Esophagus squamous epithelium (tissue), 5 donors: ENCODE results near the gene DNAAF5. TPM values are rescaled to one million over a fixed set of nuclear protein-coding genes. Genes with fewer than 3 reads are reported as not detected.
A peak's percentile ranks its signal among the peaks of the same experiment; 100 is the strongest.

Source experiments
- DNase-seq: peaks from one replicate; lab custom pipeline; 2025; lab: John Stamatoyannopoulos, UW
- H3K27ac ChIP-seq, 4 donors: fragments of 200-600 bp; sonication (generic); one replicate each; pipeline ENCODE4 v1.5.1; 2016 to 2019; ENCODE audit warnings: mild to moderate bottlenecking in 1 of 4
- H3K27me3 ChIP-seq, 4 donors: fragments of 200-600 bp; sonication (generic); 1 replicate in 3 of 4; 2 replicates in 1 of 4; pipeline versions ENCODE4 v1.5.1 to v1.6.0; 2017 to 2021; ENCODE audit warnings: antibody characterized with exemption in 1 of 4
- H3K36me3 ChIP-seq, 3 donors: fragments of 200-600 bp; sonication (generic); one replicate each; pipeline ENCODE4 v1.5.1; 2016 to 2019
- H3K4me1 ChIP-seq, 3 donors: fragments of 200-600 bp; sonication (generic); one replicate each; pipeline ENCODE4 v1.5.1; 2017 to 2019
- H3K4me3 ChIP-seq, 4 donors: fragments of 200-600 bp; sonication (generic); 1 replicate in 3 of 4; 2 replicates in 1 of 4; pipeline ENCODE4 v1.5.1; 2016 to 2019; ENCODE audit warnings: mild to moderate bottlenecking in 2 of 4, moderate library complexity in 1 of 4
- H3K9me3 ChIP-seq, 3 donors: fragments of 200-600 bp; sonication (generic); one replicate each; pipeline ENCODE4 v1.5.1; 2016 to 2019
- POLR2A ChIP-seq, 4 donors: fragments of 450-650 bp; IDR thresholded peaks; one replicate each; pipeline ENCODE4 v1.6.1; 2017; ENCODE audit warnings: antibody characterized with exemption in 4 of 4, mild to moderate bottlenecking in 4 of 4, moderate library complexity in 3 of 4
- WGBS, 2 donors: methylation state at CpG; one replicate each; pipeline ENCODE4 v1.1.5; 2018; 5-methylcytosine and 5-hydroxymethylcytosine counted together
- intact Hi-C: fragments of 100-400 bp; cut with DNase I; formaldehyde crosslinking; loops from one replicate; pipeline ENCODE4 v1.15.0; 2022
- total RNA-seq, 4 donors: library from RNA; depleted of rRNA; stranded (reverse); fragments of >200 nt; gene quantifications; one replicate each; pipeline ENCODE4 v1.1.0, GENCODE V29; 2016
- TF ChIP-seq, protein P1 (sequence below), 6 experiments: fragments of 450-650 bp in 4 of 6; fragments of 200-600 bp in 2 of 6; sonication (generic) in 2 of 6; IDR thresholded peaks; one replicate each; pipeline ENCODE4 v1.5.1; 2016 to 2019; ENCODE audit warnings: antibody characterized with exemption in 6 of 6, mild to moderate bottlenecking in 4 of 6, moderate library complexity in 4 of 6
- donor health status: DM: yes; HTN: yes; CAD: no.

The DNAAF5 gene
- total RNA-seq = 10 to 100 TPM; 23.7 to 30.1 (median 28.2) TPM

DNA sequence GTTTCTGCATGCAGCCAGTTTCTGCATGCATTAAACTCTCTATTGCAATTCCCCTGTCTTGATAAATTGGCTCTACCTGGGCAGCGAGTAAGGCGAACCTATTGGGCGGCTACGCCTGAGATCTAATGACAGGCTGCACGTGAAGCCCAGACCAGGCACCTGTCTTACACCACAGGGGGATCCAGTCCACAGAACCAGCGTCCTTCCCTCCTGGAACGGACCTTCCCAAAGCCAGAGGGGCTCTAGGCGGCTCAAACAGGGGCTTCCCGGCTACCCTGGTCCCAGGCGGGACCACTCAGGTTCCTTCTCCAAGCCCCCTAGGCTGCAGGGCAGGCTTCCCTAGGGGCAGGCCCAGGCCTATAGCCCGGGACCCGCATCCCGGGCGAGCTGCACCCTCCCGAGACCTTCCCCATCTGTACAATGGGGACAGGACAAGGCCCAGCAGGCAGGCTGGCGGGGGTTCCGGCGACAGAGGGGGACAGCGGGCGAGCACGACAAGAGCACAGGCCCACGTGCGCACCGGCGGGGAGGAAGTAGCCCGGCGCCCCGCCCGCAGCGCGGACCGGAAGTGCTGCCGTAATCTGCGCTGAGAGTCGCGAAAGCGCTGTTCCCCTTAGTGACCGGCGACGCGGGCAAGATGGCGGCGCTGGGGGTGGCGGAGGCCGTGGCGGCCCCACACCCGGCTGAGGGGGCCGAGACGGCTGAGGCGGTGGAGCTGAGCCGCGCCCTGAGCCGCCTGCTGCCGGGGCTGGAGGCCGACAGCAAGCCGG, at the start of gene DNAAF5:
TSS of gene DNAAF5 (plus strand) at position 616 of the 770 bp plus-strand sequence. CDS start at position 638, 22 bp downstream.
- intact Hi-C loops = no loop called here

DNA sequence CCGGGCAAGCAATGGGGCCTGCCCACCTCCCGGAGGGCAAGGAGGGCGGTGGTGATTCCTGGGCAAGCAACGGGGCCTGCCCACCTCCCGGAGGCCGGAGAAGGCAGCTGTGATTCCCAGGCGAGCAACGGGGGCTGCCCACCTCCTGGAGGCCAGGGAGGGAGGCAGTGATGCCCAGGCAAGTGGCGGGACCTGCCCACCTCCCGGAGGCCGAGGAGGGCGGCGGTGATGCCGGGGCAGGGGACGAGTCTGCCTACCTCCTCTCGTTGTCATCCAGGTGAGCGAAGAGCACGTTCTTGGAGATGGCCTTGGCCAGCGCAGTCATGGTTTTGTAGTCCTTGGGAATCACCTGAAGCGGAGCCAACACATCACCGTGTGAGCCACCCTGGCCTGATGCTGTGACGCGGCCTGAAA, 49.5 kb upstream of the DNAAF5 start:
- no peaks in the 10 kb centered on the region for H3K4me1 ChIP-seq
- H3K9me3 ChIP-seq = no peaks in the 10 kb centered on the region
- H3K36me3 ChIP-seq = peaks cover 0 to 53% (median 0%) of the 10 kb centered on the region in 3 donors
- intact Hi-C loops = no loop called here
- no peak overlapping the region for H3K4me3 ChIP-seq
- no peaks in the 10 kb centered on the region for H3K27me3 ChIP-seq
- DNase-seq = no peak
- 95 to 96% methylated on average over 10 to 16 of the region's 23 CpGs for WGBS, 2 donors
- no peak overlapping the region for H3K27ac ChIP-seq
- TF ChIP-seq POLR2A (IDR thresholded peaks at IDR 0.05) = no peak
- TF ChIP-seq, protein P1, sequence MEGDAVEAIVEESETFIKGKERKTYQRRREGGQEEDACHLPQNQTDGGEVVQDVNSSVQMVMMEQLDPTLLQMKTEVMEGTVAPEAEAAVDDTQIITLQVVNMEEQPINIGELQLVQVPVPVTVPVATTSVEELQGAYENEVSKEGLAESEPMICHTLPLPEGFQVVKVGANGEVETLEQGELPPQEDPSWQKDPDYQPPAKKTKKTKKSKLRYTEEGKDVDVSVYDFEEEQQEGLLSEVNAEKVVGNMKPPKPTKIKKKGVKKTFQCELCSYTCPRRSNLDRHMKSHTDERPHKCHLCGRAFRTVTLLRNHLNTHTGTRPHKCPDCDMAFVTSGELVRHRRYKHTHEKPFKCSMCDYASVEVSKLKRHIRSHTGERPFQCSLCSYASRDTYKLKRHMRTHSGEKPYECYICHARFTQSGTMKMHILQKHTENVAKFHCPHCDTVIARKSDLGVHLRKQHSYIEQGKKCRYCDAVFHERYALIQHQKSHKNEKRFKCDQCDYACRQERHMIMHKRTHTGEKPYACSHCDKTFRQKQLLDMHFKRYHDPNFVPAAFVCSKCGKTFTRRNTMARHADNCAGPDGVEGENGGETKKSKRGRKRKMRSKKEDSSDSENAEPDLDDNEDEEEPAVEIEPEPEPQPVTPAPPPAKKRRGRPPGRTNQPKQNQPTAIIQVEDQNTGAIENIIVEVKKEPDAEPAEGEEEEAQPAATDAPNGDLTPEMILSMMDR (IDR thresholded peaks at IDR 0.05) = no peak

More for the DNA sequence above, at the start of gene DNAAF5:
- H3K36me3 ChIP-seq = peaks cover 0 to 35% (median 6%) of the 10 kb centered on the region in 3 donors
- TF ChIP-seq POLR2A (IDR thresholded peaks at IDR 0.05) = peak in 2 of 4 donors; percentile 15 to 24
- TF ChIP-seq, protein P1 (IDR thresholded peaks at IDR 0.05) = peak in 2 of 6 experiments; percentile 1 to 6
- H3K4me3 ChIP-seq = peak within 1 kb of the TSS; percentile 74 to 98 (median 96)
- H3K4me1 ChIP-seq = peaks cover 15 to 30% (median 17%) of the 10 kb centered on the region in 3 donors
- no peaks in the 10 kb centered on the region for H3K27me3 ChIP-seq
- peak within 1 kb of the TSS; percentile 69 to 85 (median 82) for H3K27ac ChIP-seq
- DNase-seq = peak; percentile 31
- H3K9me3 ChIP-seq = peaks cover 0 to 12% (median 0%) of the 10 kb centered on the region in 3 donors
- 0 to 72% methylated on average over 4 to 9 of the region's 56 CpGs for WGBS, 2 donors

DNA sequence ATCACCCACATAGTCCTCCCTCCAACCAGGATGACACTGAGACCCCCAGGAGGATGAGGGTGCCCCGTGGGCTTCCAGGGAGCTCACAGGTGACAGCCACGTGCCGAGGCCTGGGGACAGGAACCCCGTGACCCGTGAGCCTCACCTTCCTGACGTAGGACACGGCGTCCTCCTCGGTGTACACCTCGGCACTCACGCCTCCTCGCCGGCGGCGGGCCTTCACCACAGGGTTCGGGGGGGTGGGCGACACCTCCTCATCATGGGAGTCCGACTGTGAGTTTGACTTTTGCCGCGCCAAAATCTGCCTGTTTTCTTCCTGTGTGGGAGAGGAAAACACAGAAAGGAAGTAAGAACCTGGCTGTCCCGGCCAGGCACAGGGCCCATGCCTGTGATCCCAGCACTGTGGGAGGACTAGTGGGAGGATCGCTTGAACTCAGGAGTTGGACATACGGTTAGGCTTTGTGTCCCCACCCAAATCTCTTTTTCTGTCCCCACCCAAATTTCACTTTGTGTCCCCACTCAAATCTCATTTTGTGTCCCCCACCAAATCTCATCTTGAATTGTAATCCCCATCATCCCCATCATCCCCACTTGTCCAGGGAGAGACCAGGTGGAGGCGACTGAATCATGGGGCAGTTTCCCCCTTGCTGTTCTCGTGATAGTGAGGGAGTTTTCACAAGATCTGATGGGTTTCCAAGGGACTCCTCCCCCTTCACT, 45.9 kb upstream of the DNAAF5 start:
- WGBS, 2 donors = 94 to 96% methylated on average over 5 to 7 of the region's 25 CpGs
- intact Hi-C loops = no loop called here
- Histone ChIP-seq H3K36me3 (peaks cover 0 to 60% (median 0%) of the 10 kb centered on the region in 3 donors), H3K4me1 (no peaks in the 10 kb centered on the region), H3K9me3 (peaks cover 0 to 5% (median 2%) of the 10 kb centered on the region in 3 donors), H3K27me3 (no peaks in the 10 kb centered on the region), H3K4me3 (no peak overlapping the region), H3K27ac (no peak overlapping the region)
- no peak for TF ChIP-seq POLR2A (IDR thresholded peaks at IDR 0.05)
- TF ChIP-seq, protein P1 (IDR thresholded peaks at IDR 0.05) = no peak
- DNase-seq = no peak

DNA sequence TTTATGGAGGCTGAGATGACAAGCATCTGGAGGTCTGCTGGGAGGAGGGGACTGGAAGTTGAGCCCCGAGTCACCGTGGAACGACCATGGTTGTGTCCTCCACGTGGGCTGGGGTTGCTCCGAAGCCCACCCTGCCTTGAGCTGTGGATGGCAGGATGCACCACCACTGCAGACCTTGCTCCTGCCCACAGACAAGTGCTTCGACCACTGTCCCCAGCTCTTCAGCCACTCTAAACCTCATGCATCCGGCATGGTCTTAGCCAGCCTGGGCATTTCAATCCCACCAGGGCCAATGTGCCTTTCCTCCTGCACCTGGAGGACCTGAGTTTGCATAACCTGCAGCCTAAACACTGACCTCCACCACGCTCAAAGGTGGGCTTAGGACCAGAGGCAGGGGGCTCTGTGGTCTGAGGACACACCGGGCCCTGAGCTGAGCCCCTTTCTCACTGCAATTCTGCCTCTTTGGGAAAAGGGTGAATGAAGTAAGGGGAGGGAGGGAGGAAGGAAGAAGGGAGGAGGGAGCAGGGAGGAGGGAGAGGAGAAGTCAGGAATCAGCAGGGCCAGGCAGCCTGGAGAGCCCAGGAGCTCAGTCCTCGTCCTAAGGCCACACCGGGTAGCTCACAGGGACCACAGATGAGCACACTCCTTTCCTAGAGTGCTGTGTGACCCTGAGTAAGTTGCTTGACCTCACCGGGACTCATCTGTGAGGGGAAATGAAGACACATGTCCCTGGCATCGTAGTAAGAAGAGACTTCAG, 44.8 kb upstream of the DNAAF5 start:
- intact Hi-C loops = no loop called here
- peaks cover 0 to 48% (median 0%) of the 10 kb centered on the region in 3 donors for H3K36me3 ChIP-seq
- H3K4me3 ChIP-seq = no peak overlapping the region
- no peak for DNase-seq
- peaks cover 0 to 16% (median 10%) of the 10 kb centered on the region in 3 donors for H3K9me3 ChIP-seq
- H3K27me3 ChIP-seq = no peaks in the 10 kb centered on the region
- TF ChIP-seq, protein P1 (IDR thresholded peaks at IDR 0.05) = no peak
- no peak for TF ChIP-seq POLR2A (IDR thresholded peaks at IDR 0.05)
- no peak overlapping the region for H3K27ac ChIP-seq
- no peaks in the 10 kb centered on the region for H3K4me1 ChIP-seq
- 95 to 96% methylated on average over 10 to 11 of the region's 13 CpGs for WGBS, 2 donors
